GM21576 (cell line): Measurements from ENCODE around the gene REX1BD.
"Not testable (repeated sequence)": the region's sequence is repeated elsewhere in the genome, so short reads cannot be mapped to it uniquely, and the experiment has no call there.

Experiments used
- ATAC-seq: cut with Tn5 transposase; IDR thresholded peaks from one replicate; pipeline ENCODE4 v1.9.1; 2021; ENCODE audit warnings: mild to moderate bottlenecking, moderate library complexity; ENCODE audit not compliant: unreplicated experiment

REX1BD gene

GRCh38 chr19:18576383-18576782, 12.2 kb upstream of the REX1BD start:
- ATAC-seq = no peak

- no peak for ATAC-seq
Observed at GRCh38 chr19:18577365-18577914, 11.2 kb upstream of the REX1BD start.

- ATAC-seq = no peak
Observed at GRCh38 chr19:18580311-18580710, 8.3 kb upstream of the REX1BD start.

DNA sequence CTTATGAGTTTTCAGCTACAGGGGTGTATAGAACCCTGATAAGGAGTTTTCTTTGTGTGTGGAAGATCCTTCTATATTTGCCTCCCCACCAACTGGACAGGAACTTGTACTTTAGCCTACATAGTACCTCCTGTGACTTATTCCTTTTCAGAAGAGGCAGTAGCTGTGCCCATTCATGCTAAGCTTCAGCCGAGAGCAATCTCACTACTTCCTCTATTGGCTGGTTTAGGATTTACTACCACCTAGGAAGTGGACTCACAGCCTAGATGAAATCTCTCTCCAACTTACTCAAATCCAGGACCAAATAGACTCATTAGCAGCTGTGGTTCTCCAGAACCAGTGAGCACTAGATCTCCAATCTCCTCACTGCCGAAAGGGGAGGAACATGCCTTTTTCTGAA, 2.3 kb upstream of the REX1BD start:
- no peak for ATAC-seq

DNA sequence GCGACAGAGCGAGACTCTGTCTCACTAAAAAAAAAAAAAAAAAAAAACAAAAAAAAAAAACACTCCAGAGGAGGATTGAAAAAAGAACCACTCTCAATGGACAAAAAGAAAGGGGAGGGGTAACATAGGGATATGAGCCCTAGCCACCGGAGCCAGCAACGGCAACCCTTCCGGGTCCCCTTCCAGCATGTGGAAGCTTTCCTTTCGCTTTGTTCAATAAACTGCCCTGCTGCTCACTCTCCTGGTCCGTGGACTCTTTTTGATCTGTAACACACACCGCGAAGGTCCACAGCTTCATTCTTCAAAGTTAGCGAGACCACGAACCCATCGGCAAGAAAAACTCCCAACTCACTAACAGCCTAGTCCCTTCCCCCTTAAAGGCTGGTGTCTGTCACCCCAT, 1.0 kb upstream of the REX1BD start:
- ATAC-seq = no peak

- ATAC-seq = no peak
Observed at GRCh38 chr19:18587962-18588610, 512 bp upstream of the REX1BD start.

DNA sequence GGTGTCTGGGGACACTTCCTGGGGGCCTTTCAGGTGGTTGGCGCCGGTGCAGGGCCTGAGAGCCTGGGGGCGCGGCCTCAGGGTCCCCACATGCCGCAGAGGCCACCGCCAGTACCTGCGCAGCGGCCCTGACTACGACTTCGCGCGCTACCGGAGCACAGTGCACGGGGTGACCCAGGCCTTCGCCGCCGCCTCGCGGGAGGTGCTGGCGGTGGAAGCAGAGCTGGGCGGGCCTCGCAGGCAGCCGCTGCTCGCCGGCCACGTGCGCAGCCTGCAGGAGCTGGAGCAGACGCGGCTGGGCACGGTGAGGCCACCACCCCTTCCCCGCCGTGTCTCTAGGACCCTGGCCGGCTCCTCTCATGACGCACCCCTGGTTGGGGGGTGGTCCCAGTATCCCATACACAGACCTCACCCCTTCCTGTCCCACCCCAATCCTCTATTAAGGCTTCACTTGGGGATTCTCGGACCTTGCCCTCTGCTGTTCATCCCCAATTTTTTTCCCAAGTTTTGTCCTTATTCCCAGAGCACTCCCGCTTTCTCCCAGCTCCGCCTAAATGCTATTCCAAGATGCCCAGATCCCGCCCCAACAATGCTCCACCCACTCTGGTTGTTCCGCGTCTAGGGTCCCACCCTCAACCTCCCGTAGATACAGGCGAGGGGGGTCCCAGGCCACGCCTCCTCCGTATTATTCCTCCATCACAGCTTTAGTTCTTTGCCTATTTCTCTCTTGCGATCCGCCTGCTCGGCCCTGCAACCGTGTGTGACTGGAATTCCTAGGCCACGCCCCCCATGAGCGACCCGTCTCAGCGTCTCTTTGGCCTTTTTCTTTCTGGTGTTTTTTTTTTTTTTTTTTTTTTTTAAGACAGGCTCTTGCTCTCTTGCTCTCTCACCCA, 1.0 kb downstream of the REX1BD start:
- ATAC-seq = peak; percentile 36

GRCh38 chr19:18590273-18591272, 2.0 kb downstream of the REX1BD start:
- ATAC-seq = no peak

GRCh38 chr19:18591735-18592385, 3.3 kb downstream of the REX1BD start:
- ATAC-seq = no peak

GRCh38 chr19:18592732-18593131, 4.1 kb downstream of the REX1BD start:
- ATAC-seq = not testable (repeated sequence)

DNA sequence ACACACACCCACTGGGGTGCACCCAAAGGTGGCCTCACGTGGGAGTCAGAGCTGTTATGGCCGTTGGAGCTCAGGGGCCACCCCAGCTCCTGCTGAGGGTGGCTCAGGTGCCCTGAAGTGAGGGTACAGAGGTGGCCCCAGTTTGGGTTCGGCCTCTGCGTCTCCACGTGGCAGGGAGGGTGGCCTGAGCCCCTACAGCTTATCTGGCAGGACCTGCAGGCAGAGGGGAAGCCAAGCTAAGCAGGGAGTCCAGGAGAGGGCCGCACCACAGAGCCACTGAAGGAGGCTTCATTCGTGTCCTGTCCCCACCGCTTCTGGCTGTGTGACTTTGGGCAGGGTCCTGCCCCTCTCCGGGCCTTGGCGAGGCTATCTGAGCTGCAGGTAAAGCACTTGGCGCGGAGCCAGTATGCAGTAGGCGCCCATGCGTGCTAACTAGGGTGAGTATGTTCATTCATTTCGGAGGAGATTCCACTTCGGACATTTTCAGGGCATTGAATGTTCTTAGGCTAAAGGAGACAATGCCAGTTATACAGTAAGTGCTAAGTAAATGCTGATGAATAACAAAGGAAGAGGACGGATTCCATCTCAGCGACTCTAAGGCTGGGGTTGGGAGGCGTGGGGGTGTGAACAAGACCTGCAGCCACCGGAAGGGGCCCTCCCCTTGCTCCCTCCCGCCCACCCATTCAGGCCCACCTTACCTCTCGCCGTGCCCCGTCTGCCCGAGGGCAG, 4.9 kb downstream of the REX1BD start:
- no peak for ATAC-seq

DNA sequence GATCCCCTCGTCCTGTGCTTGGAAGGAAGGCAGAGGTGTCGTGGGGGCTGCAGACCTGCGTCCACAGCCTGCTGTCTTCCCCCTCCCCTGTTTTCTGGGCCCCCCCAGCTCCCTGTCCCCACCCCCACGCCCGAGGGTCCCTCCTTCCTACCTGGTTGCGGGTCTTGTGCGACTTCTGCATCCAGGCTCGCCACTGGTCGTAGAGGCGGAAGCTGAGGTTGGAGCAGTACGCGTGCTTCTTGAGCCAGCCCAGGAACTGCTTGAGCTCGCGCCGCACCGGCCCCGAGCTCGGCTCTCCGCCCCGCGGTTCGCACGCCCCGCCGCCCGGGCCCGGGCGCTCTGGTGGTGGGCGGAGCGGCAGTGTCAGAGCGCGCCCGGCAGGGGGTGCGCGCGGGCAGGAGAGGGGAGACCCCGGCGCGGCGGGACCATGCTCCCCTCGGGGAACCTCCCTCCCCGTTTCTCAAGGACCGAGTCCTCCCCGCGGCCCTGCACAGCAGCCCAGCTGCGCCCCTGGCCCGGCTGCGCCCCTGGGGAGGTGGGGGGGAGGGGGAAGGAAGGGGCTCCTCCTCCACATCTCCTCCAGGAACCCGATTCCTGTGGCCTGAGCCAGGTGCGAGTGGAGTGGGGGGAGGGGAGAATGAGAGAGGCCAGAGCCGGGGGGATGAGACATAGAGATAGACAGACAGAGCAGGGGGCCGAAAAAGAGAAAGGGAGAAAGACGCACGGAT, 5.7 kb downstream of the REX1BD start:
- ATAC-seq = no peak

DNA sequence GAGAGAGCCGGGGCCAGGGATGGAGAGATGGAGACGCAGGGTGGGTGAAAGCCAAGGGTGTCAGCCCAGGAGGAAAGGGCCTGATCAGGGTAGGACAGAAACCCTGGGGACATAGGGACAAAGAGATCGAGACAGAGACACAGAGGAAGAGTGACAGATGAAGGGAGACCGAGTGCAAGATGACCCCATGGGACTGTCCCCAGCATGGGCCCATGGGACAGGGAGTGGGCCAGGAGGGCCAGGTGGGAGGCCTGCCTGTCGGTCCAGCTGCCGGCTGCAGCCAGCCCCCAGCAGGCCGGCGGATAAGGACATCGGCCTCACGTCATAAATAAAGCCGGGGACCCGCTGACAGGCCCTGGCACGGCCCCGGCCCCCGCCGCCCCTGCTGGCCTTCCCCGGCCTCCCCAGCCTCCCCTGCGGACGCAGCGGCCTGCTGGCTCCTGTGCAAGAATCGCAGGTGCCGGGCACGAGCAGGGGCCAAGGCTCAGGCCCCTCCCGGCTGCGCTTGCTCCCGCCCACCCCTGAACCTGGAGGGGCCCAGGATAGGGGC, 6.3 kb downstream of the REX1BD start:
- ATAC-seq = no peak

DNA sequence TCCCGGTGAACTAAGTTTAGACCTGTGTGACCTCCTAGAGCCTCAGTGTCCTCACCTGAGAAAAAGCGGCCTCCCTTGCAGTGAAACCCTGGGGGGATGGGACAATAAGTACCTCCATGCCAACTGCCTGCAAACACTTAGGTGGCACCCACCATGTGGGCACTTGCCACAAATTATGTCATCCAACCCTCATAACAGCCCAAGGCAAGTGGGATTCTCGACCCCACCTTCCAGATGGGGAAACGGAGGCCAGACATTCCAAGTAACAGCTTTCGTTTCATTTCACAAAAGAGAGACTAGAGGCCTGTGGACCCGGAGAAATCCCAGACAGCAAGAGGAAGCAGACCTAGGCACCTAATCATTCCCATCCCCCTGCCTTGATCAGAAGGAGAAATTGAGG, 6.9 kb downstream of the REX1BD start:
- no peak for ATAC-seq

- no peak for ATAC-seq
Observed at GRCh38 chr19:18596752-18597157, 8.2 kb downstream of the REX1BD start.

- no peak for ATAC-seq
Observed at GRCh38 chr19:18597809-18598660, 9.4 kb downstream of the REX1BD start.

- no peak for ATAC-seq
Observed at GRCh38 chr19:18599485-18599884, 10.9 kb downstream of the REX1BD start.
